HG02678 (cell line): ENCODE data around the gene AP3S2.
"Not testable (repeated sequence)": the region's sequence is repeated elsewhere in the genome, so short reads cannot be mapped to it uniquely, and the experiment has no call there.

Experiments
- ATAC-seq: cut with Tn5 transposase; IDR thresholded peaks from one replicate; pipeline ENCODE4 v1.9.1; 2021; ENCODE audit warnings: mild to moderate bottlenecking, moderate library complexity; ENCODE audit not compliant: unreplicated experiment

The AP3S2 gene

DNA sequence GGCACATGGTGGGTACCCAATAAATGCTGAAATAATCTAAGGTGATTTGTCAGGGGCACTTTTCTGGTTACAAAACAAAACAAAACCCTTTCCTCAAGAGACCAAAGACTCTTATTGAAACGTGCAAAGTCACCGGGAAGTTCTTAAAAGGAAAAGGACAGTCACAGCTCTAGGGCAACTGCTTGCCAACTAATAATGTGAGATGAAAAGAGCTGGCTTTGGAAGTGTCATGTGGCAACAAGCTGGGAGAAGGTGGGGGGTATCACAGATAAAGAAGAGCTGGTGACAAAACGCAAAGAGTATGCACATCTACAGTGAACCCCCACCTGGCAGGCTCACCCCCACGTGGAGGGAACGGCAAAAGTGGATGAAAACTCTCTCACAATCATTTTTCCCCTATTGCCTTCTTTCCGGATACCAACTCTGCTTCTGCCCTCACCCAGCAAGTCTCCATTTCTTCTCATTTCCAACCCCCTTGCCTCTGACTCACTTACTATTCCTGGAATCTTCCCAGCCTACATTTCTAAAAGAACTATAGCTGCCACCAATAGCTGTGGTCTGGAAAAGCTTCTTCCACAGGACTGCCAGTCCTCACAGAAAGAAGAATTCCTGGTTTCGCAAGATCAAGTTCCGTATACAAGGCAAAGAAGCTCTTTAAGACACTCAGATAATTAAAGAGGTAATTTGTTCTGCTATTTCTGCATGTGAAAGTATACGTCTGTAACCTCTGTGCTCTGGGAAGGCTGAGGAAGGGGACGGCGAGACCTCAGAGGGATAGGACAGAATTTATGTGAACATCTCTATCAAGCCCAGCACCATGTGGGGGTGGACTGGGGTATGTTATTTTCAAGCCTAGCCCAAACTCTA, 57.3 kb downstream of the AP3S2 start:
- no peak for ATAC-seq

DNA sequence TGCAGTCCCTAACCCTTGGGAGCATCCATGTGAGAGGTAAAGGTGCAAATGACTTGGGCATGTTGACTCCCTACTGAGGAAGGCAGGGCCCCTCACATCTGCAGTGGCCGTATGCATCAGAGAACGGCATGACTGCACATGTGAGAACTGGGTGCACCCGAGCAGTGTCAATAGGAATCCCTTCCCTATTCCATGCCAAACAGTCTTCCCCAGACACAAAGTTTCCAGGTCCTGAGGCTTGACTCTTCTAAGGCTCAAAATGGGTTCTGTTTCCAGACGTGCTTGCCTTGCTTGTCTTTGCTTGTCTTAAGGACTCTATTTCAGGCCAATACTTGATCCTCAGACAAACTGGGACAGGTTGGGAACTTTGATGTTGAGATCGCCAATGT, 58.6 kb downstream of the AP3S2 start:
- no peak for ATAC-seq

- not testable (repeated sequence) for ATAC-seq
These were observed 59.2 kb downstream of the AP3S2 start for GRCh38 chr15:89834465-89835175.

DNA sequence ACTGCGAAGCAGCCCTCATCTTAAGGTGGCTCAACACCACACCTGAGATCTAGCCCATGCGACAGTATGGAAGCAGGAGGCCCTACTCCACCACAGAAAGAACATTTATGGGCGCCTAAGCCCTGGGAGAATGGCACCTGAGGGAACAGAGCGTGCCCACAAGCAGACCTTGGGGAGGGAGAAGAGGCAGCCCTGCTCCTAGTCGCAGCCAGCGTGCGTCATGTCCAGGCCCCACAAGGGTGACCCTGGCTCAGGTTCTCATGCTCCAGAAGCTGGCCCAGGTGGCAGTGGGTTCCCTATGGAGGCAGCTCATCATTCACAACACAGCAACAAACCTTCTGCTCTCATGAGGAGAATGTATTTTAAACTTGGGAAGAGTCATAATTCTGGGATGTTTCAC, 59.8 kb downstream of the AP3S2 start:
- no peak for ATAC-seq

- no peak for ATAC-seq
These were observed 63.2 kb downstream of the AP3S2 start for GRCh38 chr15:89830639-89831038.

GRCh38 chr15:89829616-89830440, 64.0 kb downstream of the AP3S2 start:
- no peak for ATAC-seq

DNA sequence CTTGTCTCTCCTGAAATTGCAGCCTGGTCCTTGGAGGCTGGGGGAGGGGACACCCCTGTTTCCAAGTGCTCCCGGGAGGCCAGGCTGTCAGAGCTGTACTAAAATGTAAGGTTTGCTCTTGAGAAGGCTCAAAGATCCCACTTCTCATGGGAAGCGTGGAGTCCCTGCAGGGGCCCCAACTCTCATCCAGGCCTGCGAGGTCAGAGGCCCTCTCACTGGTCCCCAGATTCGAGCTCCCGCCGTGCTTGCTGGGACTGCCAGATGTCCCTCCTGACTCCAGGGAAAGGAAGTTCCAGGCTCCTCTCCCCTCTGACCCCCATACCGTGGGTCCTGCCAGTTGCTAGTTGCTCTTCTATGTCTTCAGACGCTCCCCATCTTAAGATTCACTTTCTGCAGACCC, 64.6 kb downstream of the AP3S2 start:
- ATAC-seq: no peak

DNA sequence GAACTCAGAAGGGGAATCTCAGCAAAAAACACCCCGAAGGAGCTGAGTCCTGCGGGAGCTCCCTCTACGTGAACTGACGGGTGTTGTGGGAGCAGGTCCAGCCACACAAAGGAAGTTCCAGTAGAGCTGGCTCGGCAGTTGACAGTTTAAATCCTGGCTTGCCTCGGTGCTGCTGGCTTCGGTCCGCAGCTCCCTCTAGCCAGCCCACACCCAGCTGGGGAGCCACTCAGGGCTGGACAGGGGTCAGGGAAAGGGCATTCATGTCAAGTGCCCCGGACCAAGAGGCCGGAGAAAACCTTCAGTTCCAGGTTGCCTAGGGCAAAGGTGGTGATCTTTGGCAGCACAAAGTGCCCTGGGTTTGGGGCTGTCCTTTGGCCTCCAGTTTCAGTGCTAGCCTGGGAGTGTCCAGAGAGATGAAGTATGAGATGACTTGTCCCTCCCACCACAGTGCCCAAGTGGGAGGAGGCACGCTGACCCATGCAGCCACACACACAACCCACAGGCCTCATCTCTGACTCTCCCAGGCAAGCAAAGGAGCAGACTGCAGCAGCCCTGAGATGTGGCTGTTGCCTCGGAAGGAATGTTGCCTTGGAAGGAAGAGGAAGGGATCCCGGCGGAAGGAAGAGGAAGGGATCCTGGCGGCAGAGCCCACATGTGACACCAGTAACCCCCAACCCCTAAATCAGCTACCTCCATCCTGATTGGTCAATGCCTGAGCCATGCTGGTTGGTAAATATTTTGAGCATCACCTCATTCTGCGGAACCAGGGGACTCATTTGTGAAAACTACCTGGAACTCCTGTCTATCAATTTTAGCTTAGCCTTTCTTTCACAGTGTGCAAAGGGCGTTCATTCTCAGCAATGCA, 65.3 kb downstream of the AP3S2 start:
- ATAC-seq: no peak

DNA sequence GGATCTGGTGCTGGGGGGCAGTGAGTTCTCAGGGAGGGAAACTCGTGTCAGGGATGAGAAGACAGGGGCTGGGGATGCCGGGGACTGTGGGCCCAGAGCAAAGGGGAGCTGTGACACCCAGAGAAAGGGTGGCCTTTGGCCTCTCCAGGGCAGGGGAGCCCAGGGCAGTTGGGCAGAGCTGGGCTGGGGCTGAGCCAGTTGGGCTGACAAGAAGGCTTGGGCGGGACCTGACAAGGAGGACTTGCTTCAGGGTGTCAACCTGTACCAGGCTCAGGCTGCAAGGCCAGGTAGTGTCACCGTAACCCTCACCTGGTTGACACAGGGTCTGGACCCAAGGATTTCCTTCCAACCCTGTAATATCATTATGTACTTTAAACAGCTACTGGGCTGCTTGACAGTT, 66.0 kb downstream of the AP3S2 start:
- no peak for ATAC-seq

DNA sequence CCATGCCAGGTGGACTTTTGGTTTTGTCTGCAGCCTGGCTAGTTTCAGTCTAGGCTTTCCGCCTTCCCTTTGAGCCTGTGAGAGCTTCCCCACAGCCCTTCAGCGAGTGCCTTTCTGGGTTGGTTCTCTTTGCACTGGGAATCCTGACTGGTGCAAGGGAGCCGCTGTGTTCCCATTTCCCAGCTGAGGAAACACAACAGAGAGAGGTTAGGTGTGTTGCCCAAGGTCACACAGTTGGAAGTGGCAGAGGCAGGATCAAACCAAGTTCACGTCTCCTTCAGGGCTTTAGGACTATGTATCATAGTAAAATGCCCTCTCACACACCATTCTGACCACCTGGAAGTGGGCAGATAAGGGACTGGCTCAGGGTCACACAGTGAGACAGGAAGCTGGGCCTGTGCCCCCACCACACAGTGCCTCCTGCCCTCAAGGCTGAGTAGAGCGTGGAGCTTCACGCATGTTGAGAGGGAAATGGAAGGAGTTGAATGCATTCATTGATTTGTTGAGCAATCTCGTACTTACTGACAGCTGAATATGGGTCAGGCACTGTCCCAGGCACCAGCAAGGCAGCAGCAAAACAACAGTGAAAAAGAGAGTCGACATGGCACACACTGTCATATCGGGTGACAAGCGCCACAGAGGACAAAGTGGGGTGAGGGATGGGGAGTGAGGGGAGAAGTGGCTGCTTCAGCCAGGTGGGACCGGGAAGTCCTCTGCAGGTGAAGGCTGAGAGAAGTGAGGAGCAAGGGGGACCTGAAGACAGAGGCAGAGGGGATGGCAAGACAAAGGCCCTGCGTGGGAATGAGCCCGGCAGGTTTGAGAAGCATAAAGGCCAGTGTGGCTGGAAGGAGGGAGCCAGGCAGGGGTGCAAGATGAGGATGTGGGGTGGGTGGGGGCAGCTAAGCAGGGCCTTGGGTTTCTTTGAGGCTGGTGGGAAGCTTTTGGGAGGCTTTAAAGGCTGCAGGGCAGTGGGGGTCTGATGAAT, 66.8 kb downstream of the AP3S2 start:
- no peak for ATAC-seq

DNA sequence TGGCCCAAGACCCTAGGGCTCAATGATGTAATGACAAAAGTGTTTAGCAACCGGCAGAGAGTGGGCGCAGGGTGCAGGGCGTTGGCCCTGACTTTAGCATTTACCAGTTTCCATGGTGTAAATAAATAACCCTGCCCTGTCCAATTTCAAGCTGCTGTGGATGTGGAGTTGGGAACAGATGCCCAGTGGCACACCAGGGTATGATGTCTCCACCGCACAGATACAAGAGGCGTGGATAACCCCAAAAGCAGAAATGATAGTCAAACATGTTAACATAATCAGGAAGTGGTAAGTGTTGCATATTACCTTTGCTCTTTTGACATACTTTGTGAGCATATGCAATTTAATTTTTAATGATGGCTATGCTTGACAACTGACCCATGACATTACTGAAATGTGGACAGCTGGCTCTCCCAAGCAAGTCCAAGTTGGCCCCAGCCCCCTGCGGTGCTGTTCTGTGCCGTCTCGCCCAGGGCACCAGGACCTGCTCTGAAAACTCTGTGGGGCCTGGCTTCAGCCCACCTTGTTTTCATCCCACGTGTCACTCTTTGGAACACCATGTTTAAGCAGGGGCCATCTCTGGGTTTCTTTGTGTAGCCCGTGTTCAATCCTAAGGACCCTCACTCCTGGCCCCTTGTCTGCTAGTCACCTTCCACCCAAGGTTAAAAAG, 68.4 kb downstream of the AP3S2 start:
- no peak for ATAC-seq

DNA sequence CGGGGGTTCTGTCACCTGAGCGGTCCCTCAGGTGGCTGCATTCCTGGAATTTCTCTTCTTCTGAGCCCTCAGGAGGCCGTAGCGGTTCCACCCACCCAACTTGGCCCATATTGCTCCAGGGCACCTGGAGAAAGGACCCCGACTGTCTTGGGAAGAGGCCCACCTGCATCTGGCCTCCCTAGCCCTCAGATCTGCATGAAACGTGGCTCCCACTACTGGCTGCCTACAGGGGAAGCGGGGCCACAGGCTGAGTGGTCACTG, 69.3 kb downstream of the AP3S2 start:
- ATAC-seq: no peak

- no peak for ATAC-seq
These were observed 69.8 kb downstream of the AP3S2 start for GRCh38 chr15:89823836-89824606.

DNA sequence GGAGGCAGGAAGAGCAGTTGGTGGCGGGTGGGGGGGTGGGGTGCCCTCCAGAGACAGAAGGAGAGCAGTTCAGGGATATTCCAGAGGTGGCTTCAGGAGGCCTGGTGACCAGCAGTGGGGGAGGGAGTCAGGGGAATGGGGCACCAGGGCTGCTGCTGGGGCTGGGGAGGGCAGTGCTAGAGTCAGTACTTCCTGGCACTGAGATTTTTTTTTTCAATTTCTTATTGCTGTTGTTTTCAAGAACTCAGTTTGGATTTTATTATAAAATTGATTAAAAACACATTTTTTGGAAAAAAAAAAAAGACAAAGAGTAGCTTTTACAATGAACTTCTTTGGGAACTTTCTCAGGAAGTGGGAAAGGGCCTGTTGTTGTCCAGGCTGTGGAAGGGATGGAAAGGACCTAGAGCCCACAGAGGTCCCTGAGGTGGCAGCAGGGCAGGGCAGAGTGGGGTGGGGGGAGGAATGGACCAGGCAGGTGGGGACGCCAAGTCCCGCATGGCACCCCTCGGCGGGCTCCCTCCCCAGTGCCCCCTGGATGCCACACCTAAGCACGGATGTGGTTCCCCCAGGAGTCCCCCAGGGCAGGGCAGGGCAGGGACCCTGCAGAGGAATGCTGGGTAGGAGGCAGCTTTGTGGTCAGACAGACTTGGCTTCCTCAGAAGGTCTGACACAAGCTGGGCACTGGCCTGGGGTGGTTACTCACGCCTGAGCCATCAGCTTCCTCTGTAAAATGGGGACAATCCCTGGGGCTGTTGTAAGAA, 70.7 kb downstream of the AP3S2 start:
- no peak for ATAC-seq

- no peak for ATAC-seq
These were observed 71.2 kb downstream of the AP3S2 start for GRCh38 chr15:89822611-89822950.

- ATAC-seq: no peak
These were observed 71.8 kb downstream of the AP3S2 start for GRCh38 chr15:89822026-89822425.

DNA sequence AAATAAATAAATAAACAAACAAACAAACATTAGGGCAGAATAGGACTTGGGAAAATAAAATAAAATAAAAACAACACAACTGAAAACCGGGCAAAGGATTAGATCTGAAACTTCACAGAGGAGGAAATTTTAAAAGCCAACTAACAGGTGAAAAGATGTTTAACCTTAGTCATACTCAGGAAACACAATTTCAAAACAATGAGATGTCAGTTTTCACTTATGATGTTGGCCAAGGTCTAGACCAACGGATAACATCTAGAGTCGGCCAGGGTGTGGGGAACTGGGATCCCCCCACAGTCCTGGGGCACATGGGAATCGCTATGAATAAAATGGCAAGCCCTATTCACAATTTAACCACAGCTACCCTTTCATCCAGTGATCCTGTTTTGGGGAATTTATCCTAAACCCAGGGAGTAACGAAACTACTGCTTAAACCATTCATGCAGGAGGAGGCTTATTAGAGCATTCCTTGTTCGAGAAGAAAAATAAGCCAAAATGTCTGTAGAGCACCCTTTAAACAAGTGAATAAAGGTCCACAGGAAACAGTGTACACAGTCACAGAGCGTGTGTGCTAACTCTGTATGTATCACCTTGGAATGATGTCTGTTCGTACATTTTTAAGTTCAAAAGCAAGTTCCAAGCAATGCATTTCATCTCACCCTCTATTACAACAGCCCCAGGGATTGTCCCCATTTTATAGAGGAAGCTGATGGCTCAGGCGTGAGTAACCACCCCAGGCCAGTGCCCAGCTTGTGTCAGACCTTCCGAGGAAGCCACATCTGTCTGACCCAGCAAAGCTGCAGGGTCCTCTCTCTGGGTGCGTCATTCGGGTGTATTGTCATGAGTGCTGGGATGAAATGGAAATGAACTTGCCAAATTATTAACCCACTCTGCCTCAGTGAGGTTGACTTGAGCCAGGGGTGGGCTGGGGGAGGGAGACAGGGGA, 72.9 kb downstream of the AP3S2 start:
- no peak for ATAC-seq
